ENCODE measurements around the gene PLOD1.
"Not testable (repeated sequence)": the region's sequence is repeated elsewhere in the genome, so short reads cannot be mapped to it uniquely, and the experiment has no call there.

PLOD1 gene

GRCh38 chr1:11908095-11908675 lies 26.3 kb upstream of the PLOD1 start:
- Histone ChIP-seq H3K79me2 (ENCODE audit: insufficient read depth, low read length) (no peaks in the 10 kb centered on the region), H3K9me2 (ENCODE audit: low read depth, low read length) (no peaks in the 10 kb centered on the region), H3K27me3 (ENCODE audit: insufficient read depth, low read length) (no peaks in the 10 kb centered on the region), H3K9me3 (ENCODE audit: low read length) (no peaks in the 10 kb centered on the region), H2AFZ (ENCODE audit: low read length) (no peak overlapping the region), H3K27ac (ENCODE audit: low read depth, low read length, poor library complexity, severe bottlenecking) (peak overlapping the region; percentile 97), H4K20me1 (ENCODE audit: insufficient read depth, low read length) (no peaks in the 10 kb centered on the region), H3K9ac (ENCODE audit: low read length) (peak overlapping the region; percentile 81), H3F3A (ENCODE audit: insufficient read depth, low read length) (peaks cover 6% of the 10 kb centered on the region; the same call in 1 of the 2 replicates), H3K36me3 (ENCODE audit: insufficient read depth, low read length) (no peaks in the 10 kb centered on the region), H3K4me2 (ENCODE audit: low read length) (peak overlapping the region; percentile 75), H3K4me1 (ENCODE audit: insufficient read depth, low read length, severe bottlenecking) (peaks cover 23% of the 10 kb centered on the region), H3K4me3 (ENCODE audit: low read depth, low read length, poor library complexity, severe bottlenecking) (peak overlapping the region; percentile 64)
- TF ChIP-seq EZH2 (IDR thresholded peaks at IDR 0.05; ENCODE audit: borderline replicate concordance, low read length) (no peak), CTCF (IDR thresholded peaks at IDR 0.05; ENCODE audit: low read length) (no peak)

- H3F3A ChIP-seq (ENCODE audit: insufficient read depth, low read length); H3K27ac ChIP-seq (ENCODE audit: low read depth, low read length, poor library complexity, severe bottlenecking); H3K9me3 ChIP-seq (ENCODE audit: low read length); H3K4me3 ChIP-seq (ENCODE audit: low read depth, low read length, poor library complexity, severe bottlenecking); H4K20me1 ChIP-seq (ENCODE audit: insufficient read depth, low read length); H3K9ac ChIP-seq (ENCODE audit: low read length); H3K4me2 ChIP-seq (ENCODE audit: low read length); H2AFZ ChIP-seq (ENCODE audit: low read length); H3K27me3 ChIP-seq (ENCODE audit: insufficient read depth, low read length); H3K9me2 ChIP-seq (ENCODE audit: low read depth, low read length); H3K36me3 ChIP-seq (ENCODE audit: insufficient read depth, low read length); H3K79me2 ChIP-seq (ENCODE audit: insufficient read depth, low read length): not testable (repeated sequence)
- H3K4me1 ChIP-seq (ENCODE audit: insufficient read depth, low read length, severe bottlenecking), result peaks cover 39% of the 10 kb centered on the region
Measured at GRCh38 chr1:11910914-11911228, 23.6 kb upstream of the PLOD1 start.

- H3K4me1 ChIP-seq (ENCODE audit: insufficient read depth, low read length, severe bottlenecking), result peaks cover 46% of the 10 kb centered on the region
- H3K27ac ChIP-seq (ENCODE audit: low read depth, low read length, poor library complexity, severe bottlenecking), result no peak overlapping the region
- H3K36me3 ChIP-seq (ENCODE audit: insufficient read depth, low read length), result no peaks in the 10 kb centered on the region
- H3K4me3 ChIP-seq (ENCODE audit: low read depth, low read length, poor library complexity, severe bottlenecking), result no peak overlapping the region
- H3F3A ChIP-seq (ENCODE audit: insufficient read depth, low read length), result peaks cover 6% of the 10 kb centered on the region; the same call in 1 of the 2 replicates
- no peaks in the 10 kb centered on the region for H3K27me3 ChIP-seq (ENCODE audit: insufficient read depth, low read length)
- H2AFZ ChIP-seq (ENCODE audit: low read length), result no peak overlapping the region
- H3K9ac ChIP-seq (ENCODE audit: low read length), result no peak overlapping the region
- no peak for TF ChIP-seq EZH2 (IDR thresholded peaks at IDR 0.05; ENCODE audit: borderline replicate concordance, low read length)
- no peak for TF ChIP-seq CTCF (IDR thresholded peaks at IDR 0.05; ENCODE audit: low read length)
- no peaks in the 10 kb centered on the region for H3K79me2 ChIP-seq (ENCODE audit: insufficient read depth, low read length)
- H4K20me1 ChIP-seq (ENCODE audit: insufficient read depth, low read length), result no peaks in the 10 kb centered on the region
- H3K4me2 ChIP-seq (ENCODE audit: low read length), result no peak overlapping the region
- no peaks in the 10 kb centered on the region for H3K9me2 ChIP-seq (ENCODE audit: low read depth, low read length)
- H3K9me3 ChIP-seq (ENCODE audit: low read length), result no peaks in the 10 kb centered on the region
Measured at GRCh38 chr1:11912000-11912399, 22.5 kb upstream of the PLOD1 start.

- not testable (repeated sequence) for H3K4me3 ChIP-seq (ENCODE audit: low read depth, low read length, poor library complexity, severe bottlenecking); H3K9me3 ChIP-seq (ENCODE audit: low read length); H3F3A ChIP-seq (ENCODE audit: insufficient read depth, low read length); H3K9me2 ChIP-seq (ENCODE audit: low read depth, low read length); H4K20me1 ChIP-seq (ENCODE audit: insufficient read depth, low read length); H3K4me2 ChIP-seq (ENCODE audit: low read length); H3K27ac ChIP-seq (ENCODE audit: low read depth, low read length, poor library complexity, severe bottlenecking); H2AFZ ChIP-seq (ENCODE audit: low read length); H3K9ac ChIP-seq (ENCODE audit: low read length); H3K36me3 ChIP-seq (ENCODE audit: insufficient read depth, low read length); H3K79me2 ChIP-seq (ENCODE audit: insufficient read depth, low read length); H3K27me3 ChIP-seq (ENCODE audit: insufficient read depth, low read length)
- peaks cover 46% of the 10 kb centered on the region for H3K4me1 ChIP-seq (ENCODE audit: insufficient read depth, low read length, severe bottlenecking)
Measured at GRCh38 chr1:11912482-11913216, 21.9 kb upstream of the PLOD1 start.
